LNCAP (cell line): Measurements from ENCODE around the gene AKT3.

ENCODE experiments used
- TF ChIP-seq, protein P1 (sequence below): fragments of 450-650 bp; IDR thresholded peaks from 2 replicates; pipeline ENCODE4 v1.5.1; 2017; ENCODE audit warnings: mild to moderate bottlenecking

The AKT3 gene

DNA sequence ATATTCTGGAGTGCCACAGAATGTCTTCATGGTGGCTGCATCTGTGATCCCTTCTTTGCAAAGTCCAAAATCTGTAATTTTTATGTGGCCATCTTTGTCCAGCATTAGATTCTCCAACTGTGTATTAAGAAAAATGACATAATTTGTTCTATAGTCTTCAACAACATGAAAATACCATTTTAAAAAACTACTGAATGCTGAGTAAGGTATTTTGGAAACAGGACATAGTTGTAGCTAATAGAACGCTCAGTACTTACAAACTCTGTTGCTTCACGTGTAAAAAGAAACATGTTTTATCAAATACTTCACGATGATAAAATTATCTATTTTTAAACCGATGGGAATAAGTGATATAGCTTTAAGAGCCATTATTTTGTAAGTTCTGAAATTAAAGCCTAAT is 286.3 kb downstream of the AKT3 start:
- TF ChIP-seq, protein P1, sequence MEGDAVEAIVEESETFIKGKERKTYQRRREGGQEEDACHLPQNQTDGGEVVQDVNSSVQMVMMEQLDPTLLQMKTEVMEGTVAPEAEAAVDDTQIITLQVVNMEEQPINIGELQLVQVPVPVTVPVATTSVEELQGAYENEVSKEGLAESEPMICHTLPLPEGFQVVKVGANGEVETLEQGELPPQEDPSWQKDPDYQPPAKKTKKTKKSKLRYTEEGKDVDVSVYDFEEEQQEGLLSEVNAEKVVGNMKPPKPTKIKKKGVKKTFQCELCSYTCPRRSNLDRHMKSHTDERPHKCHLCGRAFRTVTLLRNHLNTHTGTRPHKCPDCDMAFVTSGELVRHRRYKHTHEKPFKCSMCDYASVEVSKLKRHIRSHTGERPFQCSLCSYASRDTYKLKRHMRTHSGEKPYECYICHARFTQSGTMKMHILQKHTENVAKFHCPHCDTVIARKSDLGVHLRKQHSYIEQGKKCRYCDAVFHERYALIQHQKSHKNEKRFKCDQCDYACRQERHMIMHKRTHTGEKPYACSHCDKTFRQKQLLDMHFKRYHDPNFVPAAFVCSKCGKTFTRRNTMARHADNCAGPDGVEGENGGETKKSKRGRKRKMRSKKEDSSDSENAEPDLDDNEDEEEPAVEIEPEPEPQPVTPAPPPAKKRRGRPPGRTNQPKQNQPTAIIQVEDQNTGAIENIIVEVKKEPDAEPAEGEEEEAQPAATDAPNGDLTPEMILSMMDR = no peak

DNA sequence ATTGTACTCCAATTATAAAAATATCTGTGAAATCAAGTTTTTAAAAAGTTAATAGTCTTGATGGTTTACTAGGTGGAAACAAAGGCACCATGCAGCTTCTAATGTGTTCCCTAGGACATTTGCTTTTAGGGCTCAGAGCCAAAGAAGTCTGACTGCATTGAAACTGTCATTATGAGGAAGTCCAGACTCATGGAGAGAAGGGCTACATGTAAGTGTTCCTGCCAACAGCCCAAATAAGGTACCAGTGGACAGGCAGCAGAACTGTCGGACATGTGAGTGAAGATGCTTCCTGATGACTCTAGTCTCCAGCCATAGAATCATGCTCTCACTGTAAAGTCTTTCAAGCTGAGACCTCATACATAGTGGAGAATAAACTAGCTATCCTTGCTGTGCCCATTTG is 287.6 kb downstream of the AKT3 start:
- TF ChIP-seq, protein P1 = no peak

DNA sequence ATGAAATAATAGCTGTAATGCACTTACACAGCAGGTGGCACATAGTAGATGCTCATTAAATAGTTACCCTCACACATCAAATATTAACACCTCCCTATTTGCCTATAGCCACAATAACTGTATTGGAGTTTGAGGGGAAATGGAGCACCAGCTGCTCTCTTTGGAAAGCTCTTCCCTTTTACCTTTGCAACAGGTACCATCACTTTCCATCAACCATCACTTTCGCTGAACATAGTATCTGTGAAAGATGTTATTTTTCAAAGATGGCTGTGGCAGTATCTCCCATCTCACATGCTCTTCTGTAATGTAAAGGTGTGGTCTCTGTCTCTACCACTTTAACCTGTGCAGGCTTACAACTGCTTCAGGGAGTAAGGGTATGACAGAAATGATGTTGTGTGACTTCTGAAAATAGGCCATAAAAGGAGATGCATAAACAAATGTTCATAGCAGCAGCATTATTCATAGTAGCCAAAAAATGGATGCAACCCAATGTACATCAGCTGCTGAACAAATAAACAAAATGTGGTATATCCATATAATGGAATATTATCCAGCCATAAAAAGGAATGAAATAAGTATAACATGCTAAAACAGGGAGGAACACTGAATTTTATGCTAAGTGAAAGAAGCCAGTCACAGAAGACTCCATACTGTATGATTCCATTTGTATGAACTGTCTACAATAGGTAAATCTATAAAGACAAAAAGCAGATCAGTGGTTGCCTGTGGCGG is 288.3 kb downstream of the AKT3 start:
- TF ChIP-seq, protein P1 = no peak

DNA sequence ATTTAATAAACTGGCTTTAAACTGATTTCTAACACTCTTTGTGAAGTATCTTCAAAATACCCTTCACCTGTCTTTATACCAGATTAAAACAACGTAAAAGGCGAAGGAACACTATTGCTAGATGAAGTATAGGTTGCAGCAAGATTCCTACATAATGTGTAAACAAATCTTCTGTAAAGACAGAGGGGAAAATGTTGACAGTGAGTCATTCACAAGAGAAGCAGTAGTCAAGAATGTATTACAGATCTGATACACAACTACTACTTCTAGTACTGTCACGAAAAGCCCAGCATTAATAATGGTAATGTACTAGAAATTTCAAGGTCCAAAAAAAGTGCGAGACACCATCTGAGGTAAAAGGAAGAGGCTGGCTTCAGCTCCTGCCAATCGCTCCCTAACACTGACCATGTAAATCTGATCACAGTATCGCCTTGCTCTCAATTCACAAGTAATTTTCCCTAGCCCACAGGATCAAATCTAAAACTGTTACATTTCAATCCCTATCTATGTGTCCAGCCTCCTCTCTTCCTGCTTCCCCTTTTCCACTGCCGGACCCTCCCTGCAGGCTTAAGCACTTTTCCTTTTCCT is 290.4 kb downstream of the AKT3 start:
- TF ChIP-seq, protein P1 = no peak

DNA sequence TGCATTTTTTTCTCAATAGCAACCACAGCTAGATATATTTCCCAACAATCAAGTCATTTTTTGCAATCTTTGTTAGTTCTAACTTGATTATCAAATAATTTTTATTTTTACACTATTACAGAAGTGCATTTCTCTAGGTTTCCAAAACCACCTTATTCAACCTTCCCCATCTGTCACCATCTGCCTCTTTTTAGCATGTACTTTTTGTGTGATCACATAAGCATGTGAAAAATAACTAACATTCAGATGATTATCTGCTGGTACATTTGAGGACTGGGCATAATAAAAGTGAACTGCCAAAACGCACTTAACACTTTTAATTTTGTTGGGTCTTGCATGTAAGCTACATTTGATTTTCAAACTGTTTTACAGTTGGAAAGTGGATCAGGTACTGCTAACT is 291.5 kb downstream of the AKT3 start:
- TF ChIP-seq, protein P1 = no peak

DNA sequence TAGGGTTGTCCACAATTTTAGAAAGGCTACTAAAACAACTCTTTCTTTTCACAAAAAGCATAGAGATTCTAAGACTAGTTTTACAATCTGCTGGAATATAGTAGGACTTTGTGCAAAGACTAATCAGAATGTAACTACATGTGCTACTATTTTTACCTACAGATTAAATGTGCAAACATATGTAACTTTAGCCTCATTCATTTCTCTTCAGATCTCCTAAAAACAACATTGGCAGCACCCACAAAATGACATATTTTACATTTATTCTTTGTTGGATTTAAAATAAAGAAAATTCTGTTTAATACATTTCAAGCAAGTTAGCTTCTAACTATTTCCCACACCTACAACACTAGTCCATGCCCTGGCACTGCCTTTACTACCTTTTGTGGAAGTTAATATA is 292.2 kb downstream of the AKT3 start:
- TF ChIP-seq, protein P1 = no peak

DNA sequence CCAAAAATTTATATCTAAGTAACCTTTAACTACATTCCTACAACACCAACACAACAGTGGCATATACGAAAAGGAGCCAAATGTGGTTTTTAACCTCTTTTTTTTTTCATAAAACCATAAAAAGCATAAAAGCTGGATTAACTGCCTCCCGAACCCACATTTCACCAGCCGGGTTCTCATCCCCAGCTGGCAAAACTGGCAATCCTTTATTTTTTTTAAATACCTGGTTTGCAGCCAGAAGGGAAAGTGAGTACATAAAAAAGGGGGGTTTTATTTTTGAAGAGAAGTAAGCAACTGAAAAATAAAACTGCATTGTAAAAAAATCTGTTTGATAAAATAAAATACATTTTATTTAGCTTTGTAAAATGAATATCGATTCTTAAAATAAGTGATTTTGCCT is 295.4 kb downstream of the AKT3 start:
- TF ChIP-seq, protein P1 = no peak

DNA sequence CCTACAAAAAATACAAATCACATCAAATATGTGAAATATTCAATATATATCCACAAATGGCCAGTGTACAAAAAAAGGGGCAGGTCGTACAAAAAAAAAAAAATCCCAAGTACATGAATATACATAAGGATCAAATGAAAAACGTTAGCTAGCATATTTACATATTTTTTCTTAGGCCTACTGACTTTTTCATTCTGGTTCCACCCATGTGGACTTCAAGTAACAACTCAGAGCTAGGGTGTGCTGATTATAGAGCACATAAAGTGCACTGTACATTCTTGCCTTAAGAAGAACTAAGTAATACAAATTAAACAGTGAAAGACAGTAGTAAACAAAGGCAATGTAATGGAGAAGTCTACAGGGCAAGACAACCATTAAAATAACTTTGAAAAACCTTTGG is 297.0 kb downstream of the AKT3 start:
- TF ChIP-seq, protein P1 = no peak
